ENCODE data around the gene GALNT12.

DNA sequence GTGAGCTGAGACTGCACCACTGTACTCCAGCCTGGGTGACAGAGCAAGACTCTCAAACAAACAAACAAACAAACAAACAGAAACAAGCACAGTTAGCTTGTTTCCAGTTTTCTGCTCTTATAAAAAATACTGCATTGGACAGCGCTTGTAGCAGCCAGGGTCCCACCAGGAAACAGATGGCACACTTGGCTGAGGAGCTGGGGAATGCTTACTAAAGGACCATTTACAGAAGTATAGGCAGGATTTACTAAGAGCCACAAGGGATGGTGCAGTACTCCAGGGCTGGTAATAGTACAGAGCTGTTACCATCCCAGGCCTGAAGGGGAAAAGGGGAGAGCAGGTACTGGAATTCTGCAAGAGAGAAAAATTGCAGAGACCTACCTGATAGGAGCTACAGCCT is 5.9 kb upstream of the GALNT12 start:
- TF ChIP-seq, protein P1, sequence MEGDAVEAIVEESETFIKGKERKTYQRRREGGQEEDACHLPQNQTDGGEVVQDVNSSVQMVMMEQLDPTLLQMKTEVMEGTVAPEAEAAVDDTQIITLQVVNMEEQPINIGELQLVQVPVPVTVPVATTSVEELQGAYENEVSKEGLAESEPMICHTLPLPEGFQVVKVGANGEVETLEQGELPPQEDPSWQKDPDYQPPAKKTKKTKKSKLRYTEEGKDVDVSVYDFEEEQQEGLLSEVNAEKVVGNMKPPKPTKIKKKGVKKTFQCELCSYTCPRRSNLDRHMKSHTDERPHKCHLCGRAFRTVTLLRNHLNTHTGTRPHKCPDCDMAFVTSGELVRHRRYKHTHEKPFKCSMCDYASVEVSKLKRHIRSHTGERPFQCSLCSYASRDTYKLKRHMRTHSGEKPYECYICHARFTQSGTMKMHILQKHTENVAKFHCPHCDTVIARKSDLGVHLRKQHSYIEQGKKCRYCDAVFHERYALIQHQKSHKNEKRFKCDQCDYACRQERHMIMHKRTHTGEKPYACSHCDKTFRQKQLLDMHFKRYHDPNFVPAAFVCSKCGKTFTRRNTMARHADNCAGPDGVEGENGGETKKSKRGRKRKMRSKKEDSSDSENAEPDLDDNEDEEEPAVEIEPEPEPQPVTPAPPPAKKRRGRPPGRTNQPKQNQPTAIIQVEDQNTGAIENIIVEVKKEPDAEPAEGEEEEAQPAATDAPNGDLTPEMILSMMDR (IDR thresholded peaks at IDR 0.05; ENCODE audit: low read depth, low read length): no peak
- TF ChIP-seq EZH2phosphoT487 (IDR thresholded peaks at IDR 0.05; ENCODE audit: low read depth): no peak
